Gastrocnemius medialis (tissue), 4 donors: ENCODE data around the gene NOXA1. TPM values are rescaled to one million over a fixed set of nuclear protein-coding genes. Genes with fewer than 3 reads are reported as not detected.
A peak's percentile ranks its signal among the peaks of the same experiment; 100 is the strongest.

Experiments used
- ATAC-seq, 2 donors: fragments of 150-250 bp; one replicate each; pipeline ENCODE4 v1.9.1; 2016
- DNase-seq, 2 donors: peaks; one replicate each; pipeline ENCODE4 v3.0.0-alpha.2; 2019
- H3K27ac ChIP-seq, 4 donors: fragments of 200-600 bp; sonication (generic); 1 replicate in 1 of 4; 2 replicates in 3 of 4; pipeline ENCODE4 v1.5.1; 2016 to 2018; ENCODE audit warnings: mild to moderate bottlenecking in 2 of 4, moderate library complexity in 1 of 4
- H3K27me3 ChIP-seq, 3 donors: fragments of 200-600 bp; sonication (generic) in 2 of 3; 1 replicate in 1 of 3; 2 replicates in 2 of 3; pipeline versions ENCODE4 v1.5.1 to v1.6.0; 2016 to 2019; ENCODE audit warnings: mild to moderate bottlenecking in 1 of 3, moderate library complexity in 1 of 3
- H3K36me3 ChIP-seq, 2 donors: fragments of 200-600 bp; sonication (generic) in 1 of 2; one replicate each; pipeline ENCODE4 v1.5.1; 2017 to 2018
- H3K4me1 ChIP-seq, 2 donors: fragments of 200-600 bp; sonication (generic) in 1 of 2; one replicate each; pipeline ENCODE4 v1.5.1; 2016 to 2017; ENCODE audit warnings: mild to moderate bottlenecking in 2 of 2
- H3K4me3 ChIP-seq, 4 donors: fragments of 200-600 bp; sonication (generic) in 3 of 4; 1 replicate in 1 of 4; 2 replicates in 3 of 4; pipeline ENCODE4 v1.5.1; 2016 to 2019; ENCODE audit warnings: mild to moderate bottlenecking in 2 of 4
- H3K9me3 ChIP-seq, 3 donors: fragments of 200-600 bp; sonication (generic) in 2 of 3; 1 replicate in 1 of 3; 2 replicates in 2 of 3; pipeline ENCODE4 v1.5.1; 2016 to 2019
- POLR2A ChIP-seq, 2 donors: fragments of 450-650 bp; IDR thresholded peaks; one replicate each; pipeline ENCODE4 v1.6.1; 2017; ENCODE audit warnings: antibody characterized with exemption in 2 of 2, mild to moderate bottlenecking in 2 of 2, moderate library complexity in 2 of 2
- in situ Hi-C, 4 donors: fragments of 200-750 bp; cut with MboI; loops; one replicate each; pipeline versions ENCODE4 v1.15.0 to v1.8.0; 2017; ENCODE audit warnings: low sequenced_read_pairs in 4 of 4
- intact Hi-C: fragments of 100-400 bp; cut with DNase I; formaldehyde crosslinking; loops from one replicate; pipeline ENCODE4 v1.15.1; 2023; ENCODE audit warnings: low total_unique reads
- total RNA-seq, 4 donors: library from RNA; depleted of rRNA; stranded (reverse); fragments of >200 nt; gene quantifications; one replicate each; pipeline versions ENCODE4 v1.1.0 to v1.2.3, GENCODE V29; 2016
- TF ChIP-seq, protein P1 (sequence below), 5 experiments: fragments of 450-650 bp in 3 of 5; fragments of 200-600 bp in 2 of 5; sonication (generic) in 2 of 5; IDR thresholded peaks in 4 of 5; conservative IDR thresholded peaks in 1 of 5; 1 replicate in 4 of 5; 2 replicates in 1 of 5; pipeline ENCODE4 v1.5.1; 2016 to 2019; ENCODE audit warnings: antibody characterized with exemption in 5 of 5, mild to moderate bottlenecking in 3 of 5, moderate library complexity in 3 of 5

Gene NOXA1
- total RNA-seq, 4 donors from 2014 or later: 0.41 to 2.5 (median 1.8) TPM

DNA sequence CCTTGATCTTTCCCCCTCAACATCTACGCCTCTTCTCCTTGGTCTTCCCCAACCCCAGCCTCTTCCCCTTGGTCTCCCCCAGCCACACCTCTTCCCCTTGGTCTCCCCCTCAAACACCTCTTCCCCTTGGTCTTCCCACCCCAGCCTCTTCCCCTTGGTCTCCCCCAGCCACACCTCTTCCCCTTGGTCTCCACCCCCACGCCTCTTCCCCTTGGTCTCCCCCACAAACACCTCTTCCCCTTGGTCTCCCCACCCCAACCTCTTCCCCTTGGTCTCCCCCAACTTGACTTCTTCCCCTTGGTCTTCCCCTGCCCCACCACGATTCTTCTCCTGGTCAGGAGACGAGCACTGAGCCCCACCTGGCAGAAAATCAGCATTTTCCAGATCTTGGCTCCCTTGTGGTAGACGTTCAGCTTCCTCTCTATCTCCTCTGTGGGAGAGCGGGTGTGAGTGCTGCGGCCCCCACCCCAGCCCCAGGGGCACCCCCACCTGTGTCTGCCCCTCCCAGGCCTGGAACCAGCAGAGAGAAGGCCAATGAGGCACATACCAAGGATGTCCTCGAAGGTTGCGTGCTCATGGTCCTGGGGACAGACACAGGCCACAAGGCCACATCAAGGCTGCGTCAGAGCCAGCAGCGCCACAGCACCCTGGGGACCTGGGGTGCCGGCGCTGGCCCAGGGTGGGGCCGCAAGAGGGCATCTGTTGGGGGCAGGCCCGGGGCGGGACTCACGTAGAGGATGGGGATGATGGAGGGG lies 29.0 kb downstream of the NOXA1 start:
- Histone ChIP-seq H3K27me3 (no peaks in the 10 kb centered on the region), H3K4me1 (no peaks in the 10 kb centered on the region), H3K27ac (no peak overlapping the region), H3K36me3 (peaks cover 0 to 6% of the 10 kb centered on the region in 2 donors), H3K9me3 (no peaks in the 10 kb centered on the region), H3K4me3 (no peak overlapping the region)
- in situ Hi-C loops: no loop called here
- DNase-seq: peak in 1 of 2 donors; percentile 8
- TF ChIP-seq POLR2A (IDR thresholded peaks at IDR 0.05): no peak
- TF ChIP-seq, protein P1, sequence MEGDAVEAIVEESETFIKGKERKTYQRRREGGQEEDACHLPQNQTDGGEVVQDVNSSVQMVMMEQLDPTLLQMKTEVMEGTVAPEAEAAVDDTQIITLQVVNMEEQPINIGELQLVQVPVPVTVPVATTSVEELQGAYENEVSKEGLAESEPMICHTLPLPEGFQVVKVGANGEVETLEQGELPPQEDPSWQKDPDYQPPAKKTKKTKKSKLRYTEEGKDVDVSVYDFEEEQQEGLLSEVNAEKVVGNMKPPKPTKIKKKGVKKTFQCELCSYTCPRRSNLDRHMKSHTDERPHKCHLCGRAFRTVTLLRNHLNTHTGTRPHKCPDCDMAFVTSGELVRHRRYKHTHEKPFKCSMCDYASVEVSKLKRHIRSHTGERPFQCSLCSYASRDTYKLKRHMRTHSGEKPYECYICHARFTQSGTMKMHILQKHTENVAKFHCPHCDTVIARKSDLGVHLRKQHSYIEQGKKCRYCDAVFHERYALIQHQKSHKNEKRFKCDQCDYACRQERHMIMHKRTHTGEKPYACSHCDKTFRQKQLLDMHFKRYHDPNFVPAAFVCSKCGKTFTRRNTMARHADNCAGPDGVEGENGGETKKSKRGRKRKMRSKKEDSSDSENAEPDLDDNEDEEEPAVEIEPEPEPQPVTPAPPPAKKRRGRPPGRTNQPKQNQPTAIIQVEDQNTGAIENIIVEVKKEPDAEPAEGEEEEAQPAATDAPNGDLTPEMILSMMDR (IDR thresholded peaks at IDR 0.05 in 4 of 5, conservative IDR thresholded peaks at IDR 0.05 in 1 of 5): no peak
- intact Hi-C loops: no loop called here
- ATAC-seq: no peak

GRCh38 chr9:137452761-137453642 lies 29.8 kb downstream of the NOXA1 start:
- in situ Hi-C loops (no loop called here), intact Hi-C loops (no loop called here)
- ATAC-seq (no peak), DNase-seq (peak in 1 of 2 donors; percentile 12)
- peak overlapping the region in 3 of 4 donors; percentile 25 to 34 (median 32) for H3K4me3 ChIP-seq
- H3K9me3 ChIP-seq: no peaks in the 10 kb centered on the region
- no peaks in the 10 kb centered on the region for H3K4me1 ChIP-seq
- H3K36me3 ChIP-seq: peaks cover 0 to 6% of the 10 kb centered on the region in 2 donors
- no peaks in the 10 kb centered on the region for H3K27me3 ChIP-seq
- TF ChIP-seq POLR2A (IDR thresholded peaks at IDR 0.05): no peak
- TF ChIP-seq, protein P1 (IDR thresholded peaks at IDR 0.05 in 4 of 5, conservative IDR thresholded peaks at IDR 0.05 in 1 of 5): no peak
- no peak overlapping the region for H3K27ac ChIP-seq

GRCh38 chr9:137453643-137454081 lies 30.5 kb downstream of the NOXA1 start:
- in situ Hi-C loops: no loop called here
- Histone ChIP-seq H3K27ac (no peak overlapping the region), H3K4me3 (peak overlapping the region in 3 of 4 donors; percentile 25 to 34 (median 32)), H3K27me3 (no peaks in the 10 kb centered on the region), H3K4me1 (peaks cover 3 to 4% of the 10 kb centered on the region in 2 donors), H3K9me3 (no peaks in the 10 kb centered on the region), H3K36me3 (peaks cover 0 to 6% of the 10 kb centered on the region in 2 donors)
- intact Hi-C loops: no loop called here
- no peak for TF ChIP-seq POLR2A (IDR thresholded peaks at IDR 0.05)
- TF ChIP-seq, protein P1 (IDR thresholded peaks at IDR 0.05 in 4 of 5, conservative IDR thresholded peaks at IDR 0.05 in 1 of 5): no peak
- ATAC-seq (peak; percentile 51 to 57), DNase-seq (peak; percentile 50 to 64)

DNA sequence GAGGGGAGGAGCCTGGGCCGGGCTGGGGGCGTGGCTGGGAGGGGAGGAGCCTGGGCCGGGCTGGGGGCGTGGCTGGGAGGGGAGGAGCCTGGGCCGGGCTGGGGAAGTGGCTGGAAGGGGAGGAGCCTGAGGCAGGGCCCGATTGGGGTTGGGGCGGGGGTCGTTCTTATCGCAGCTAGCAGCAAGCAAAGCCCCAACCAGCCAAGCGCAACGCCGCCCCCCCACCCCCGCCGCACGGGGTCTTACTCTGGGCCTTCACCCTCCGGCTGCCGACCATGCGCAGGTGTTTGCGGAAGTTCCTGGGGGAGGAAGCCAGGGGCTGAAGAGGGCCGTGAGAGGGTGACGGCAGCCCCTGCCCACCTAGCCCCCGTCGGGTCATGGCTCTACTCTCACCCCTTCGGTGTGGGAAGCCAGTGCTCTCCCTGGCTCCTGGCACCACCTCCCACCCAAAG lies 31.0 kb downstream of the NOXA1 start:
- H3K4me1 ChIP-seq: peaks cover 4 to 5% of the 10 kb centered on the region in 2 donors
- ATAC-seq: peak in 1 of 2 donors; percentile 25
- H3K4me3 ChIP-seq: peak overlapping the region; percentile 14 to 53 (median 46)
- intact Hi-C loops: no loop called here
- peak in 1 of 2 donors; percentile 48 for DNase-seq
- in situ Hi-C loops: no loop called here
- peak overlapping the region; percentile 9 to 68 (median 48) for H3K27ac ChIP-seq
- H3K9me3 ChIP-seq: no peaks in the 10 kb centered on the region
- H3K36me3 ChIP-seq: peaks cover 0 to 6% of the 10 kb centered on the region in 2 donors
- TF ChIP-seq, protein P1 (IDR thresholded peaks at IDR 0.05 in 4 of 5, conservative IDR thresholded peaks at IDR 0.05 in 1 of 5): no peak
- TF ChIP-seq POLR2A (IDR thresholded peaks at IDR 0.05): no peak
- no peaks in the 10 kb centered on the region for H3K27me3 ChIP-seq
